ENCODE data around the gene DUSP10.

Gene DUSP10

DNA sequence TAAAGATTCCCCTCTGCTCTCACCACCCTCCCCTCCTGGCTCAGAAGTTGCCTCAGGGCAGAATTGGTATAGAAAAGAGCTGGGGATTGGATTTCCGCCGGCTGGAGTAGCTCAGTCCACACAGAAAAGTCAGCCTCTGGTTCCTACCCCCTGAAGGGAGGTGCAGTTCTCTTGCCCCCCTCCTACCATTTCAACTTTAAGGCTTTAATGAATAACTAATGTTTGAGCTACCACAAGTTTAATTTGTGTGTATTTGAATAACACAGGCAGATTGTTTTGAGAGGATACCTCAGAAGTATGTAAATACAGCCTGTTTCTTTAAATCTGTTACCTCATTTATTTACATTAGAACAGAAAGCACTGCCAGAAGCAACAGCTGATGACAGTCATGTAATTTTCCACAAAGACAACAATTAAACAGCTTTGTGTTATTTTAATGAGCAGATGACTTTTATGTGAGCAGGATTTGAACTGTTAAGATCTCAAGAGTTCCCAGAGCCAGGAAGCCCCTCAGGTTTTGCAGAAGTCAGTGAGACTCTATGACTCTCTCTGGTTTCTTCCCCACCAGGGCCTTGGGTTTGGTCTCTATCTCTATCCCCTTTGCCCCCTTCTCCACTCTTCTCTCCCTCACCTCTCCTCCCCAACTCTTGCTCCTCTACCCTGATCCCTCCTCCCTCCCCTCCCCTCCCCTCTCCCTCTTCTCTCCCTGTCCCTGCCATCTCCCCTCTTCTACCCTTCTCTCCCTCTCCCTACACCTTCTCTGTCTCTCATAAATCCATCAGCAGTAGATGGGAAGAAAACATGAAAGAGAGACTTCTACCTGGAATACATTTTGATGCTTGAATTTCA is 26.3 kb downstream of the DUSP10 start:
- peaks cover 48% of the 10 kb centered on the region for H3K4me1 ChIP-seq (ENCODE audit: control insufficient read depth, insufficient read depth, low read length)
- H3K27me3 ChIP-seq (ENCODE audit: control insufficient read depth, insufficient read depth, low read length), result no peaks in the 10 kb centered on the region
- no peak overlapping the region for H3K4me3 ChIP-seq (ENCODE audit: low read length)
- no peaks in the 10 kb centered on the region for H3K36me3 ChIP-seq (ENCODE audit: control insufficient read depth, insufficient read depth, low read length)
- peak overlapping the region; percentile 11 for H3K9ac ChIP-seq (ENCODE audit: low read length)
- no peaks in the 10 kb centered on the region for H3K9me3 ChIP-seq (ENCODE audit: control insufficient read depth, low read length)

GRCh38 chr1:221714227-221715152 is 27.4 kb downstream of the DUSP10 start:
- Histone ChIP-seq H3K4me3 (ENCODE audit: low read length) (no peak overlapping the region), H3K9ac (ENCODE audit: low read length) (no peak overlapping the region), H3K9me3 (ENCODE audit: control insufficient read depth, low read length) (no peaks in the 10 kb centered on the region), H3K36me3 (ENCODE audit: control insufficient read depth, insufficient read depth, low read length) (no peaks in the 10 kb centered on the region), H3K4me1 (ENCODE audit: control insufficient read depth, insufficient read depth, low read length) (peaks cover 57% of the 10 kb centered on the region), H3K27me3 (ENCODE audit: control insufficient read depth, insufficient read depth, low read length) (no peaks in the 10 kb centered on the region)

DNA sequence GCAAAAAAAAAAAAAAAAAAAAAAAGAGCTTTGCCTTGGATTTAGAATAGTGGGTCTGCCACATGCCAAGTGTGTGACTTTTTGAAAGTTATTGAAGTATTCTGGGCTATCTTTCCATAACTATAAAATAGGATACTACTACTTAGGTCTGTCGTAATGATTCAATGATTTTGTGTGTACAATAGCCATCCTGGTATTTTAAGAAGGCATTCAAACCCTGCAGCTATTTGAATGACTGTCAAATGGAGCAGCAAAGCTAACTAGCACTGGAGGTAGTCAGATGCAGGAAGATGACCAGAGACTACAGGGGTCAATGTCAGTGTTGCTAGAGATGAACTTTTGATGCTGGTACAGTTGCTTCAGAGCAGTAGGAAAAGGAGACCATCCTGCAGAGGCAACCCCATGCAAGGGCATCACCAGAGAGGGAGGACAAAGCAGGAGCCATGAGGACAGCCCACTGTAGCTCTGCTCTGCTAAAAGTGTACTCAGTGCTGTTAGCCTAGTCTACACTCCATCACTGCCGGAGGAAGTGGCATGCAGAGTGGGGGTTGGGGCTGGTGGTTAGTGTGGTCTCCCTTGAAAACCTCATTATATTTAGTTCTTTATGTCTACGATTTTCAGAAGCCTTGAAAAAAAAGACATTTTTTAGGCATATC is 29.0 kb downstream of the DUSP10 start:
- Histone ChIP-seq H3K9me3 (ENCODE audit: control insufficient read depth, low read length) (no peaks in the 10 kb centered on the region), H3K4me1 (ENCODE audit: control insufficient read depth, insufficient read depth, low read length) (peaks cover 65% of the 10 kb centered on the region), H3K9ac (ENCODE audit: low read length) (no peak overlapping the region), H3K27me3 (ENCODE audit: control insufficient read depth, insufficient read depth, low read length) (no peaks in the 10 kb centered on the region), H3K4me3 (ENCODE audit: low read length) (no peak overlapping the region), H3K36me3 (ENCODE audit: control insufficient read depth, insufficient read depth, low read length) (no peaks in the 10 kb centered on the region)

- H3K36me3 ChIP-seq (ENCODE audit: control insufficient read depth, insufficient read depth, low read length), result no peaks in the 10 kb centered on the region
- H3K4me3 ChIP-seq (ENCODE audit: low read length), result no peak overlapping the region
- no peaks in the 10 kb centered on the region for H3K9me3 ChIP-seq (ENCODE audit: control insufficient read depth, low read length)
- peaks cover 59% of the 10 kb centered on the region for H3K4me1 ChIP-seq (ENCODE audit: control insufficient read depth, insufficient read depth, low read length)
- H3K27me3 ChIP-seq (ENCODE audit: control insufficient read depth, insufficient read depth, low read length), result no peaks in the 10 kb centered on the region
- H3K9ac ChIP-seq (ENCODE audit: low read length), result no peak overlapping the region
These were observed 29.6 kb downstream of the DUSP10 start for GRCh38 chr1:221712198-221712684.

GRCh38 chr1:221711656-221712055 is 30.2 kb downstream of the DUSP10 start:
- H3K27me3 ChIP-seq (ENCODE audit: control insufficient read depth, insufficient read depth, low read length), result no peaks in the 10 kb centered on the region
- no peaks in the 10 kb centered on the region for H3K36me3 ChIP-seq (ENCODE audit: control insufficient read depth, insufficient read depth, low read length)
- no peak overlapping the region for H3K9ac ChIP-seq (ENCODE audit: low read length)
- H3K4me3 ChIP-seq (ENCODE audit: low read length), result no peak overlapping the region
- H3K4me1 ChIP-seq (ENCODE audit: control insufficient read depth, insufficient read depth, low read length), result peaks cover 53% of the 10 kb centered on the region
- no peaks in the 10 kb centered on the region for H3K9me3 ChIP-seq (ENCODE audit: control insufficient read depth, low read length)

DNA sequence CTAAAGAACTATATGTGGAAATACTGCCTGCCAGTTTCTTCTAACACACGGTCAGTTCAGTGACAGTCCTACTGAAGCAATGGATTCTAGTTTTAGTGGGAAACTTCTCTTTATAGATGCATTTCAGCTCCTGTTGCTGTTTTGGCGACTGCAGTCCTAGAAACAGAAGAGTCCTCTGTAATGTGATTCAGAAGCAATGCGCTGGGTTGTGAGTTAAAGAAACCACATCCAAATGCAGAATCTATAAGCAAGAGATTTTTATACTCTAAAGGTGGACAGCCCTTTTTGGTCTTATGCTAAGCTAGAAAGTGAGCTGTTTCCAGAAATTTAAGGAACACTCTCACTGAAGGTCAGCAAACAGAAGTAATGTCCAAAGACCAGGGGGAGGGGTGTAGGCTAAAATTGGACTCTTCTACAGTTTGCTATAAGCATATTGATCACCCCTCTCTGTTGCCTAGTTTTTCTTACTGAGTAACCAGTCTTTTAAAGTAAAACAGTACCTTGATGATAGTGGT is 30.8 kb downstream of the DUSP10 start:
- Histone ChIP-seq H3K4me3 (ENCODE audit: low read length) (no peak overlapping the region), H3K9ac (ENCODE audit: low read length) (no peak overlapping the region), H3K27me3 (ENCODE audit: control insufficient read depth, insufficient read depth, low read length) (no peaks in the 10 kb centered on the region), H3K4me1 (ENCODE audit: control insufficient read depth, insufficient read depth, low read length) (peaks cover 47% of the 10 kb centered on the region), H3K9me3 (ENCODE audit: control insufficient read depth, low read length) (no peaks in the 10 kb centered on the region), H3K36me3 (ENCODE audit: control insufficient read depth, insufficient read depth, low read length) (no peaks in the 10 kb centered on the region)

DNA sequence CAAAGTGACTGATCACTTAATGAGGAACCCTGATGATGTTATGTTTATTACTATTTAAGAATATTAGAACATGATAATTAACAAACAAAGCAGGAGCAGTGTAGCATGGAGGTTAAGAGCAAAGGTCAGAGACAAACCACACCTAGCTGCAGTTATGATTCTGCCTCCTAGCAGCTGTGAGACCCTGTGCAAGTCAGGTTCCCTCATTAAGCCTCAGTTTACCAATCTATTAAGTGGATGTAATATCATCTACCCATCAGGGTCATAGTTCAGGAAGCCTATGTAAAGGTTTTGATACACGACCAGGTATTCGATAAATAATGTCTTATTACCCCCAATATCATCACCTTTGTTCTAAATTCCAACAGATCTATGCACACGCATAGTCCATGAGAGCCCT is 32.0 kb downstream of the DUSP10 start:
- H3K27me3 ChIP-seq (ENCODE audit: control insufficient read depth, insufficient read depth, low read length), result no peaks in the 10 kb centered on the region
- H3K9ac ChIP-seq (ENCODE audit: low read length), result no peak overlapping the region
- no peak overlapping the region for H3K4me3 ChIP-seq (ENCODE audit: low read length)
- H3K9me3 ChIP-seq (ENCODE audit: control insufficient read depth, low read length), result no peaks in the 10 kb centered on the region
- peaks cover 35% of the 10 kb centered on the region for H3K4me1 ChIP-seq (ENCODE audit: control insufficient read depth, insufficient read depth, low read length)
- no peaks in the 10 kb centered on the region for H3K36me3 ChIP-seq (ENCODE audit: control insufficient read depth, insufficient read depth, low read length)

DNA sequence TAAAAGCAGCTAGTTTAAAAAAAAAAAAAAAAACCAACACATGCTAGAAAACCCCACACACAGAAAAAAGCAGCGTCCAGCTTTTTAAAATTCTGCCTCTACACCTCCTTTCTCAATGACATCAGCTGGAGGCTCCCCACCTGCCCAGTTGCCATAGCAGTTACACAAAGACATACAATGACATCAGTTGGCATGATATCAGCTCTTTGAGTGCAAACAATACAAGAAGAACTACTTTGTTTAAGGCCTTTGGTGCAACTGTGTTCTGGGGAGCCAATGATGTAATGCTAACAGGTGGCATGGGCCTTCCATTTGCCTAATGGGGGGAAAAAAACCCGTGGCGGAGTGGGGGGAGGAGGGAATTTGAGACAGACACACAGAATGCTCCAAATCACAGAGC is 32.9 kb downstream of the DUSP10 start:
- no peak overlapping the region for H3K4me3 ChIP-seq (ENCODE audit: low read length)
- no peaks in the 10 kb centered on the region for H3K9me3 ChIP-seq (ENCODE audit: control insufficient read depth, low read length)
- H3K36me3 ChIP-seq (ENCODE audit: control insufficient read depth, insufficient read depth, low read length), result no peaks in the 10 kb centered on the region
- H3K9ac ChIP-seq (ENCODE audit: low read length), result no peak overlapping the region
- peaks cover 35% of the 10 kb centered on the region for H3K4me1 ChIP-seq (ENCODE audit: control insufficient read depth, insufficient read depth, low read length)
- H3K27me3 ChIP-seq (ENCODE audit: control insufficient read depth, insufficient read depth, low read length), result no peaks in the 10 kb centered on the region

GRCh38 chr1:221708076-221708571 is 33.8 kb downstream of the DUSP10 start:
- H3K27me3 ChIP-seq (ENCODE audit: control insufficient read depth, insufficient read depth, low read length), result no peaks in the 10 kb centered on the region
- no peak overlapping the region for H3K9ac ChIP-seq (ENCODE audit: low read length)
- H3K4me1 ChIP-seq (ENCODE audit: control insufficient read depth, insufficient read depth, low read length), result peaks cover 35% of the 10 kb centered on the region
- no peaks in the 10 kb centered on the region for H3K9me3 ChIP-seq (ENCODE audit: control insufficient read depth, low read length)
- H3K36me3 ChIP-seq (ENCODE audit: control insufficient read depth, insufficient read depth, low read length), result no peaks in the 10 kb centered on the region
- H3K4me3 ChIP-seq (ENCODE audit: low read length), result no peak overlapping the region

DNA sequence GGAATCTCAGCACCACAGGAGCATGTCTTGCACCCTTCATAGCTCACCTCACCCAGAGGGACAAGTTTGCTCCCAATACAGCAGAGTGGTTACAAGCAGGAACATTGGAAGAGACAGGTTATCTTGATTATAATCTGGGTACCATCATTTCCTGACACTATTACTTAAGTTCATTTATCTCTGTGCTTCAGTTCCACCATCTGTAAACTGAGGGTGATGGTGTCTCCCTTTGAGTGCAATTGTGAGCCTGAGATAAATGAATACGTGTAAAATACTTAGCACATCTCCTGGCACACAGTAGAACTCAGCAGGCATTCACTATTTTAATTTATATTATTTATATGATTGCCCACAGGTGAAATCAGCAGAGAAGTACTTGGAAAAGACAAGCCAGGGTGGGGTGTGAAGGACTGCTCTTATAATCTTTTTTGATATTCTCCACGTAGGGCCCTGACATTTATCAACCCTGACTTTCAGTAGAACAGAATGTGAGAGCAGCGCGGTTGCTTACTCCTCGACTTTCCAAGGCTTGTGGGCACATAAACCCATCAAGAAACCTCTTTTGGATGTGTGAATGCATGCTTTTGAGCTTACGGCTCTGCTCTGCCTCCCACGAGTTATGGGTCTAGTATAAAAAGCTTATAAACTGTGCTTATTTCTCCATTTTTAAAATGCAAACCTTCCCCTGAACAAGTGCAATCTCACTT is 34.9 kb downstream of the DUSP10 start:
- Histone ChIP-seq H3K4me3 (ENCODE audit: low read length) (no peak overlapping the region), H3K9me3 (ENCODE audit: control insufficient read depth, low read length) (no peaks in the 10 kb centered on the region), H3K4me1 (ENCODE audit: control insufficient read depth, insufficient read depth, low read length) (peaks cover 35% of the 10 kb centered on the region), H3K36me3 (ENCODE audit: control insufficient read depth, insufficient read depth, low read length) (no peaks in the 10 kb centered on the region), H3K9ac (ENCODE audit: low read length) (no peak overlapping the region), H3K27me3 (ENCODE audit: control insufficient read depth, insufficient read depth, low read length) (no peaks in the 10 kb centered on the region)

DNA sequence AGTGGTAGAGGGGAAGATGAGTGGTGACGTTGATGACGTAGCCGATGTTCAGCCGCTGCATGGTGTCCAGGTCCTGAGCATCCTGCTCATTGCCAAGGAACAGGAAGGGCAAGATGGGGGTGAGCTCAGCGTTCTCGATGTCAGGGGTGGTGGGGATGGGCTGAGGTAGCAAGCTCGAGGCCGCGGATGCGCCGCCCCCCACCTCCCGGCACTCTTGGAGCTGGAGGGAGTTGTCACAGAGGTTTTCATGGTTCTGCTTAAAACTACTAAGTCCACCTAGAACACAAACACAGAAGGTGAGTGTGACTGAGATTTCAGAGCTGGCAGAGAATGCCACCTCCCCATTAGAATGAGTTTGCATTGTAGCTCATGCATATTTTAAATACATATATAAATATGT is 35.7 kb downstream of the DUSP10 start:
- H3K9me3 ChIP-seq (ENCODE audit: control insufficient read depth, low read length), result no peaks in the 10 kb centered on the region
- peaks cover 31% of the 10 kb centered on the region for H3K4me1 ChIP-seq (ENCODE audit: control insufficient read depth, insufficient read depth, low read length)
- no peak overlapping the region for H3K9ac ChIP-seq (ENCODE audit: low read length)
- H3K4me3 ChIP-seq (ENCODE audit: low read length), result no peak overlapping the region
- H3K36me3 ChIP-seq (ENCODE audit: control insufficient read depth, insufficient read depth, low read length), result no peaks in the 10 kb centered on the region
- no peaks in the 10 kb centered on the region for H3K27me3 ChIP-seq (ENCODE audit: control insufficient read depth, insufficient read depth, low read length)

Measured in mucosa of stomach (tissue), 1 donor.